Measurements from ENCODE around the gene BAK1. TPM values are rescaled to one million over a fixed set of nuclear protein-coding genes. Genes with fewer than 3 reads are reported as not detected.

BAK1 gene
- total and polyA plus RNA-seq, 2 experiments from 2014 or later = 18.8 to 30.7 TPM

- no peak for DNase-seq
- H2AFZ ChIP-seq = no peak overlapping the region
- in situ Hi-C loops (cut with MboI) = loop anchor here (25.0 kb wide), 1 partner anchor 446 kb away; no protein-coding TSS in a partner anchor
Observed at GRCh38 chr6:33591424-33592032, 11.5 kb upstream of the BAK1 start.

DNA sequence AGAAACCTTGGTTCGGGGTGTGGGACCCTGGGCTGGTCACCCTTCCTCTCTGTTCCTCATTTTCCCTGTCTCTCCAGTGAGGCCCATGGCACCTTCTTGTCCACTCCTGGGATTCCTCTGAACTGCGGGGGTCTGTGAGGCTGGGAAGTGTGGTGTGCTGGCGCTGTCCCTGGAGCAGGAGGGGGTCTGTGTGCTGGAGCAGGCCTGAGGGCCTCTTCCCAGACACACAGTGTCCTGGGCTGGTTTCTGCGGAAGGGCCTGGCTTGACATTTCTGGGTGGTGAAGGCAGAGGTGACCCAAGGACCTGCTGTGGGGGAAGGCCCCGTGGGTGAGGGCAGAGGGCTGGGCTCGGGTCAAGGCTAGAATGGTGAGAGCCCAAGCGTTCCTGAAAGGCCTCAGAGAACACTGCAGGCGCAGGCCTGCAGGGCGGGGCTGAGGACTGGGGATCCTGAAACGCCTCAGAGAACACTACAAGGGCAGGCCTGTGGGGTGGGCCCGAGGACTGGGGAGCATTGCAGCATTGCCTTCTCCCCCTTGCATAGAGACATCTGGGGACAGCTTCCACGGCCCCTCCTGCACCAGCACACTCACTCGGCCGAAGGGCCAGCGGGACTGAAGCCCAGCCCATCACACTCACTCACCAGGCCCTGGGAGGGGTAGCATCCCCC lies 10.6 kb upstream of the BAK1 start:
- no peak overlapping the region for H2AFZ ChIP-seq
- no peaks in the 10 kb centered on the region for H3K27me3 ChIP-seq (replicated peaks; ENCODE audit: insufficient read depth)
- H4K20me1 ChIP-seq (ENCODE audit: insufficient read depth) = no peaks in the 10 kb centered on the region
- H3K4me1 ChIP-seq (ENCODE audit: insufficient read depth) = peaks cover 15% of the 10 kb centered on the region
- H3F3A ChIP-seq (ENCODE audit: insufficient read depth) = no peaks in the 10 kb centered on the region
- peak; percentile 53 for DNase-seq
- H3K9me3 ChIP-seq (ENCODE audit: low read depth) = no peaks in the 10 kb centered on the region
- in situ Hi-C loops (cut with MboI) = loop anchor here (25.0 kb wide), 1 partner anchor 447 kb away; no protein-coding TSS in a partner anchor
- H3K9me2 ChIP-seq (ENCODE audit: insufficient read depth) = no peaks in the 10 kb centered on the region
- H3K4me3 ChIP-seq = no peak overlapping the region
- TF ChIP-seq EZH2phosphoT487 (IDR thresholded peaks at IDR 0.05; ENCODE audit: insufficient read depth, low read depth) (no peak), EZH2 (IDR thresholded peaks at IDR 0.05; ENCODE audit: insufficient read depth, poor library complexity, severe bottlenecking) (no peak)
- no peaks in the 10 kb centered on the region for H3K36me3 ChIP-seq (ENCODE audit: low read depth)
- H3K9ac ChIP-seq = peak overlapping the region; percentile 48
- H3K4me2 ChIP-seq (ENCODE audit: unreplicated experiment) = peak overlapping the region; percentile 28
- WGBS, 2 experiments (ENCODE audit: low coverage in 1 of 2, low lambda C conversion rate in 2 of 2, missing lambda C conversion rate in 2 of 2) = 42 to 43% methylated on average over 14 to 15 of the region's 15 CpGs
- peak overlapping the region; percentile 80 for H3K27ac ChIP-seq
- no peaks in the 10 kb centered on the region for H3K79me2 ChIP-seq (ENCODE audit: insufficient read depth)

More at GRCh38 chr6:33591424-33592032, 11.5 kb upstream of the BAK1 start:
- Histone ChIP-seq H4K20me1 (ENCODE audit: insufficient read depth) (no peaks in the 10 kb centered on the region), H3F3A (ENCODE audit: insufficient read depth) (no peaks in the 10 kb centered on the region), H3K4me1 (ENCODE audit: insufficient read depth) (peaks cover 15% of the 10 kb centered on the region), H3K9me2 (ENCODE audit: insufficient read depth) (no peaks in the 10 kb centered on the region), H3K27ac (no peak overlapping the region), H3K9me3 (ENCODE audit: low read depth) (no peaks in the 10 kb centered on the region), H3K79me2 (ENCODE audit: insufficient read depth) (no peaks in the 10 kb centered on the region), H3K9ac (no peak overlapping the region), H3K27me3 (replicated peaks; ENCODE audit: insufficient read depth) (no peaks in the 10 kb centered on the region), H3K4me3 (no peak overlapping the region), H3K36me3 (ENCODE audit: low read depth) (no peaks in the 10 kb centered on the region), H3K4me2 (ENCODE audit: unreplicated experiment) (no peak overlapping the region)
- no peak for TF ChIP-seq EZH2 (IDR thresholded peaks at IDR 0.05; ENCODE audit: insufficient read depth, poor library complexity, severe bottlenecking)
- no peak for TF ChIP-seq EZH2phosphoT487 (IDR thresholded peaks at IDR 0.05; ENCODE audit: insufficient read depth, low read depth)
- WGBS, 2 experiments (ENCODE audit: low coverage in 1 of 2, low lambda C conversion rate in 2 of 2, missing lambda C conversion rate in 2 of 2) = 97 to 98% methylated on average over 9 of the region's 9 CpGs

- 6 to 9% methylated on average over 9 of the region's 9 CpGs for WGBS, 2 experiments (ENCODE audit: low coverage in 1 of 2, low lambda C conversion rate in 2 of 2, missing lambda C conversion rate in 2 of 2)
Observed at GRCh38 chr6:33589731-33590530, 9.9 kb upstream of the BAK1 start.

GRCh38 chr6:33589392-33589730 lies 9.3 kb upstream of the BAK1 start:
- Histone ChIP-seq H3K79me2 (ENCODE audit: insufficient read depth) (no peaks in the 10 kb centered on the region), H4K20me1 (ENCODE audit: insufficient read depth) (no peaks in the 10 kb centered on the region), H3K4me1 (ENCODE audit: insufficient read depth) (peaks cover 15% of the 10 kb centered on the region), H3K9me2 (ENCODE audit: insufficient read depth) (no peaks in the 10 kb centered on the region), H3K27ac (no peak overlapping the region), H3K9ac (no peak overlapping the region), H3K4me2 (ENCODE audit: unreplicated experiment) (no peak overlapping the region), H3F3A (ENCODE audit: insufficient read depth) (no peaks in the 10 kb centered on the region), H2AFZ (no peak overlapping the region), H3K9me3 (ENCODE audit: low read depth) (no peaks in the 10 kb centered on the region), H3K4me3 (no peak overlapping the region), H3K36me3 (ENCODE audit: low read depth) (no peaks in the 10 kb centered on the region), H3K27me3 (replicated peaks; ENCODE audit: insufficient read depth) (no peaks in the 10 kb centered on the region)
- in situ Hi-C loops (cut with MboI) = loop anchor here (10.0 to 25.0 kb wide), 3 partner anchors 115 to 448 kb away; no protein-coding TSS in a partner anchor
- WGBS, 2 experiments (ENCODE audit: low coverage in 1 of 2, low lambda C conversion rate in 2 of 2, missing lambda C conversion rate in 2 of 2) = 34 to 47% methylated on average over 2 to 4 of the region's 4 CpGs
- DNase-seq = no peak
- no peak for TF ChIP-seq EZH2 (IDR thresholded peaks at IDR 0.05; ENCODE audit: insufficient read depth, poor library complexity, severe bottlenecking)
- no peak for TF ChIP-seq EZH2phosphoT487 (IDR thresholded peaks at IDR 0.05; ENCODE audit: insufficient read depth, low read depth)

More at GRCh38 chr6:33589731-33590530, 9.9 kb upstream of the BAK1 start:
- Histone ChIP-seq H3K9ac (peak overlapping the region; percentile 64), H2AFZ (peak overlapping the region; percentile 69), H3F3A (ENCODE audit: insufficient read depth) (no peaks in the 10 kb centered on the region), H4K20me1 (ENCODE audit: insufficient read depth) (no peaks in the 10 kb centered on the region), H3K4me3 (peak overlapping the region; percentile 43), H3K79me2 (ENCODE audit: insufficient read depth) (no peaks in the 10 kb centered on the region), H3K27ac (peak overlapping the region; percentile 80), H3K9me2 (ENCODE audit: insufficient read depth) (no peaks in the 10 kb centered on the region), H3K4me2 (ENCODE audit: unreplicated experiment) (peak overlapping the region; percentile 69), H3K4me1 (ENCODE audit: insufficient read depth) (peaks cover 15% of the 10 kb centered on the region), H3K36me3 (ENCODE audit: low read depth) (no peaks in the 10 kb centered on the region), H3K9me3 (ENCODE audit: low read depth) (no peaks in the 10 kb centered on the region), H3K27me3 (replicated peaks; ENCODE audit: insufficient read depth) (no peaks in the 10 kb centered on the region)
- DNase-seq = peak; percentile 97
- TF ChIP-seq EZH2 (IDR thresholded peaks at IDR 0.05; ENCODE audit: insufficient read depth, poor library complexity, severe bottlenecking) (no peak), EZH2phosphoT487 (IDR thresholded peaks at IDR 0.05; ENCODE audit: insufficient read depth, low read depth) (no peak)
- in situ Hi-C loops (cut with MboI) = loop anchor here (10.0 to 25.0 kb wide), 3 partner anchors 115 to 447 kb away; no protein-coding TSS in a partner anchor

Measured in GM23248 (cell line).